Activated CD4-positive, alpha-beta memory T cell treated with anti-CD3 and anti-CD28 coated beads, Interleukin-2, amount 10 ng/mL, durations not matched to agents 7 days and 5 days (primary cell): ENCODE measurements around the gene HACD2. TPM values are rescaled to one million over a fixed set of nuclear protein-coding genes. Genes with fewer than 3 reads are reported as not detected.
A peak's percentile ranks its signal among the peaks of the same experiment; 100 is the strongest.
"Not testable (repeated sequence)": the region's sequence is repeated elsewhere in the genome, so short reads cannot be mapped to it uniquely, and the experiment has no call there.

Experiments
- CTCF ChIA-PET: fragments of 350-600 bp; sonication (Branson Sonifier 250); formaldehyde crosslinking; loops from one replicate; lab custom pipeline; 2021; ENCODE audit warnings: antibody characterized with exemption, inconsistent platforms; lab: Charles Lee
- POLR2A ChIA-PET: fragments of 350-600 bp; sonication (Branson Sonifier 250); formaldehyde crosslinking; loops from one replicate; lab custom pipeline; 2021; ENCODE audit warnings: antibody characterized with exemption; lab: Charles Lee
- DNase-seq: peaks from one replicate; pipeline ENCODE4 v3.0.0-alpha.2; 2020
- H3K27ac Mint-ChIP-seq: one replicate; pipeline ENCODE4 v1.8.0; 2021; ENCODE audit warnings: mild to moderate bottlenecking, mixed read lengths
- H3K27me3 Mint-ChIP-seq: one replicate; pipeline ENCODE4 v1.8.0; 2021; ENCODE audit warnings: mixed read lengths
- H3K36me3 Mint-ChIP-seq: one replicate; pipeline ENCODE4 v1.8.0; 2021; ENCODE audit warnings: low read depth, mixed read lengths
- H3K4me1 Mint-ChIP-seq: one replicate; pipeline ENCODE4 v1.8.0; 2021; ENCODE audit warnings: mixed read lengths
- H3K4me3 Mint-ChIP-seq: one replicate; pipeline ENCODE4 v1.8.0; 2021; ENCODE audit warnings: mild to moderate bottlenecking, mixed read lengths
- H3K9me3 Mint-ChIP-seq: one replicate; pipeline ENCODE4 v1.8.0; 2021; ENCODE audit warnings: mixed read lengths
- total RNA-seq, 2 experiments: library from RNA; stranded (reverse); gene quantifications; one replicate each; pipeline ENCODE4 v1.2.3, GENCODE V29; 2021

The HACD2 gene
- total RNA-seq, 2 experiments from 2014 or later: 21.0 to 23.2 TPM

DNA sequence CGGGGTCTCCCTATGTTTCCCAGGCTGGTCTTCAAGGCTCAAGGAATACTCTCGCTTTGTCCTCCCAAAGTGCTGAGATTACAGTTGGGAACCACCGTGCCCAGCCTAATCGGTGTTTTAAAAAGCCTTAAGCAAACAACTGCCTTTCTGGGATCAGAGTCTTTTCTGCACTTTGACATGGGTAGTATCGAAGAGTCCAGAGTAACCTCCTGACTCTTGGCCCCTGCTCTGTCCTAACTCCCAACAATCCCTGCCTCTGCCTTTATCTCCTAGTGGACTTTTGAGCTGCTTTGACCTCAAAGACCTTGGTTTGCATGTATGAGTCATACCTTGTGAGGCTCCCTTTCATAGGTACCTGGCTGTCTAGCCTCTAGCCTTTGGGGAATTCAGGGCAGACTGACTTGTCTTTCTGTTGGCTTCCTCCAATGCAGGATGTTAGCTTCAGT, 21.0 kb upstream of the HACD2 start:
- POLR2A ChIA-PET: no interaction called here
- Mint-ChIP-seq H3K4me1 (peaks cover 11% of the 10 kb centered on the region), H3K27ac (no peak overlapping the region), H3K4me3 (no peak overlapping the region), H3K9me3 (no peaks in the 10 kb centered on the region), H3K27me3 (no peaks in the 10 kb centered on the region), H3K36me3 (no peaks in the 10 kb centered on the region)
- DNase-seq: no peak
- CTCF ChIA-PET: no interaction called here

DNA sequence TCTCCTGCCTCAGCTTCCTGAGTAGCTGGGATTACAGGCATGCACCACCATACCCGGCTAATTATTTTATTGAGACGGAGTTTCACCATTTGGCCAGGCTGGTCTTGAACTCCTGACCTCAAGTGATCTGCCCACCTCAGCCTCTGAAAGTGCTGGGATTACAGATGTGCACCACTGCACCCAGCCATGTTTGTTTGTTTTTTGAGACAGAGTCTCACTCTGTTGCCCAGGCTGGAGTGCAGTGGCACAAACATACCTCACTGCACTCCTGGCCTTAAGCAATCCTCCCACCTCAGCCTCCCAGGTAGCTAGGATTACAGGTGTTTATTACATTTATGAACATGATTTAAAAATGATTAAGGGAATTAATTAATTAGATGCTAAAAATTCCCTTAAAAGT, 18.3 kb upstream of the HACD2 start:
- POLR2A ChIA-PET, CTCF ChIA-PET: not testable (repeated sequence)

DNA sequence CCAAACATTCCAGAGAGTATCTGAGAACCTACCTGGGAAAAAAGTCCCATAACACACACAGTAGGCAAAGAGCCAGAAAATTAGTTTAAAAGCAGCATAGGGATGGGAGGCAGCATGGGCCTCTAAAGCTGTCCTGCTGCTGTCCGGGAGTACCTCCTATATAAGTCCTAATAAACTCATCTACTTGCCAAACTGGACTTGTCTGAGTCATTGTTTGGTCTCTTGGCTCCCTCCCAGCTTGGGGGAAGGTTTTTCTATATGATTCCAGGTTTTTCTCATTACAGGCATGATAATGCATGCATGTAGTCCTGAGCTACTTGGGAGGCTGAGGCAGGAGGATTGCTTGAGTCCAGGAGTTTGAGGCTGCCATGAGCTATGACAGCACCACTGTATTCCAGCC, 17.5 kb upstream of the HACD2 start:
- CTCF ChIA-PET: no interaction called here

More for the DNA sequence above, 18.3 kb upstream of the HACD2 start:
- H3K9me3 Mint-ChIP-seq, H3K36me3 Mint-ChIP-seq, H3K27ac Mint-ChIP-seq, DNase-seq, H3K27me3 Mint-ChIP-seq, H3K4me1 Mint-ChIP-seq, H3K4me3 Mint-ChIP-seq: not testable (repeated sequence)

GRCh38 chr3:123600863-123601262, 16.0 kb upstream of the HACD2 start:
- DNase-seq, H3K27ac Mint-ChIP-seq, H3K27me3 Mint-ChIP-seq, H3K36me3 Mint-ChIP-seq, H3K9me3 Mint-ChIP-seq, POLR2A ChIA-PET, H3K4me1 Mint-ChIP-seq, H3K4me3 Mint-ChIP-seq: not testable (repeated sequence)
- CTCF ChIA-PET: interaction anchor here (0.9 kb wide), 1 partner anchor 41 kb away, joined by 4 read pairs; no protein-coding TSS in a partner anchor

More for the DNA sequence above, 17.5 kb upstream of the HACD2 start:
- Mint-ChIP-seq H3K36me3 (no peaks in the 10 kb centered on the region), H3K4me1 (peaks cover 10% of the 10 kb centered on the region), H3K27me3 (no peaks in the 10 kb centered on the region), H3K9me3 (no peaks in the 10 kb centered on the region), H3K4me3 (no peak overlapping the region), H3K27ac (no peak overlapping the region)
- no peak for DNase-seq
- POLR2A ChIA-PET: no interaction called here

DNA sequence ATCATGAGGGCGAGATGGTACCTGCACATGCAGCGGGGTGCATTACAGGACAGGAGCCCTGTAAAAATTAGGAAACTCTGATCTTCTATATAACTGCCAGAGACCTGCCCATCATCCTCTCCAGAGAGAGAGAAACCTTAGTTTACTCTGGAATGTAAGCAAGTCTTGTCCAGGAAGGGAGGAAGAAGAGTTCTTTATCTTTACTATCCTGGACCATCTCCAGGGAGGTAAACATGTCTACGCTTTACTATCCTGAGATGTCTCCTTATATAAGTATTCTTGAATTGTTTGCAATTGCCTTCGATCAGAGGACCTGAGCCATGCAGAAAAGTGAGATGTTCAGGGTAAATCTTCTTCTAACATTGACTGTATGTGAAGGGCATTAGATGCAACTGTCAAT, 12.7 kb upstream of the HACD2 start:
- H3K9me3 Mint-ChIP-seq: no peaks in the 10 kb centered on the region
- no peak for DNase-seq
- H3K4me1 Mint-ChIP-seq: no peaks in the 10 kb centered on the region
- CTCF ChIA-PET: no interaction called here
- H3K27ac Mint-ChIP-seq: no peak overlapping the region
- H3K4me3 Mint-ChIP-seq: no peak overlapping the region
- POLR2A ChIA-PET: no interaction called here
- H3K36me3 Mint-ChIP-seq: peaks cover 7% of the 10 kb centered on the region
- no peaks in the 10 kb centered on the region for H3K27me3 Mint-ChIP-seq

DNA sequence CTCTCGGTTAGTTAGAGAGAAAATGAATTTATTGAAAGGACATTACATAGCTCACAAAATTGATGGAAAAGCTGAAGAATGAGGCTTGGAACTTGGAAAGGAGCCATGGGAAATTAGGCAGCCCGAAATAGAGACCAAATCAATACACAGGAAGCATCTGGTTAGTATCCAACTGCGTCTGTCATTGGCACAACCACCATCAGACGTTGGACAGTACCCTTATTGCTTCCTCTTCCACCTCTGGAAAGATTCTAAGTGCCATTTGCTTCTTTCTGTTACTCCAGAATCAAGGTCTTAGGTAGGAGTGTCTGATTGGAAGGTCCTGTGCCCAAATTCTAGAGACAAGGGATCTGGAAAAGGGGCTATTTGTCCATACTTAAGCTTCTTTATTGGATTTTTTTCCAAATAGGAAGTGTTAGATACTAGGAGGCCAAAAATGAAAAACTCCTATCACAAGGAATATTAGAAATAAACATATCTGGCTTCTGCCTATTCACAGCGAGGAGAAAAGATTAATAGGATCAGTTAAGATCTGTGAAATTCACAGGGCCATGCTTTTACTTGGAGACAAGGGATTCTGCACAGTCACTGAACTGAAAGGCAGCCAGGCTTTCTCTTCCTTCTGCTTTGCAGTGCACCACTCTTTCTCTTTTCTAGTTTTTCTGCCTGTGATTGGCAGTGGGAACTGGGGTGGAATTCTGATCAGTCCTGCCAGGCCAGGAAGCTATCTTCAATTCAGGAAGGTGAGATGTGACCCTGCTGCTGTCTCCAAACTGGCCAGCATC, 10.7 kb upstream of the HACD2 start:
- H3K27me3 Mint-ChIP-seq: no peaks in the 10 kb centered on the region
- DNase-seq: no peak
- H3K4me3 Mint-ChIP-seq: no peak overlapping the region
- no peaks in the 10 kb centered on the region for H3K4me1 Mint-ChIP-seq
- peaks cover 19% of the 10 kb centered on the region for H3K36me3 Mint-ChIP-seq
- ChIA-PET POLR2A (interaction anchor here (1.7 kb wide), 2 partner anchors 10 to 11 kb away, joined by 4 to 5 read pairs; partner anchors contain the start of gene HACD2), CTCF (no interaction called here)
- peaks cover 14% of the 10 kb centered on the region for H3K9me3 Mint-ChIP-seq
- H3K27ac Mint-ChIP-seq: no peak overlapping the region

- DNase-seq: no peak
- Mint-ChIP-seq H3K4me1 (no peaks in the 10 kb centered on the region), H3K27me3 (no peaks in the 10 kb centered on the region), H3K4me3 (no peak overlapping the region), H3K36me3 (peaks cover 40% of the 10 kb centered on the region), H3K9me3 (peaks cover 28% of the 10 kb centered on the region), H3K27ac (no peak overlapping the region)
- POLR2A ChIA-PET: no interaction called here
- CTCF ChIA-PET: no interaction called here
Observed at GRCh38 chr3:123593381-123593780, 8.5 kb upstream of the HACD2 start.

GRCh38 chr3:123590685-123591450, 6.0 kb upstream of the HACD2 start:
- Mint-ChIP-seq H3K27ac (no peak overlapping the region), H3K9me3 (peaks cover 32% of the 10 kb centered on the region), H3K4me1 (peaks cover 4% of the 10 kb centered on the region), H3K4me3 (no peak overlapping the region), H3K36me3 (peaks cover 47% of the 10 kb centered on the region), H3K27me3 (no peaks in the 10 kb centered on the region)
- CTCF ChIA-PET: no interaction called here
- POLR2A ChIA-PET: no interaction called here
- no peak for DNase-seq

DNA sequence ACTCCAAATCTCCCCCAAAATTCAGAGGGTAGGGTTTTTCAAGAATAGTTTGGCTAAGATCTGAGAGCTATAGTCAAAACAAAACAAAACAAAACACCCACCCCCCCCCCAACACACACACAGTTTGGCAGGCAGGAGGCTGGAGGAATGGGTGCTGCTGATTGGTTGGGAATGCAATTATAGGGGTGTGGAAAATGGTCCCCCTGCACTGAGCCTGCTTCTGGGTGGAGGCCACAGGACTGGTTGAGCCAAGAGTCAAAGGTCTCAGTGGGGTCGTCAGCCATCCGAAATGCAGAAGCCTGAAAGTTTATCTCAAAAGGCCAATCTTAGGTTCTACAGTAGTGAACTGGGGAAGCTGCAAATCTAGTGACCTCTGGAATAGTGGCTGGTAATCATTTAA, 2.5 kb upstream of the HACD2 start:
- Mint-ChIP-seq H3K4me1 (peaks cover 21% of the 10 kb centered on the region), H3K36me3 (peaks cover 38% of the 10 kb centered on the region), H3K4me3 (no peak overlapping the region), H3K9me3 (peaks cover 32% of the 10 kb centered on the region), H3K27me3 (no peaks in the 10 kb centered on the region), H3K27ac (no peak overlapping the region)
- ChIA-PET POLR2A (no interaction called here), CTCF (interaction anchor here (0.8 to 1.2 kb wide), 2 partner anchors 27 to 55 kb away, joined by 3 read pairs; no protein-coding TSS in a partner anchor)
- no peak for DNase-seq

GRCh38 chr3:123586968-123587367, 2.1 kb upstream of the HACD2 start:
- peaks cover 25% of the 10 kb centered on the region for H3K4me1 Mint-ChIP-seq
- ChIA-PET CTCF (interaction anchor here (0.8 to 1.2 kb wide), 2 partner anchors 26 to 55 kb away, joined by 3 read pairs; no protein-coding TSS in a partner anchor), POLR2A (no interaction called here)
- peaks cover 40% of the 10 kb centered on the region for H3K36me3 Mint-ChIP-seq
- H3K4me3 Mint-ChIP-seq: no peak overlapping the region
- DNase-seq: no peak
- H3K27ac Mint-ChIP-seq: no peak overlapping the region
- peaks cover 30% of the 10 kb centered on the region for H3K9me3 Mint-ChIP-seq
- no peaks in the 10 kb centered on the region for H3K27me3 Mint-ChIP-seq

DNA sequence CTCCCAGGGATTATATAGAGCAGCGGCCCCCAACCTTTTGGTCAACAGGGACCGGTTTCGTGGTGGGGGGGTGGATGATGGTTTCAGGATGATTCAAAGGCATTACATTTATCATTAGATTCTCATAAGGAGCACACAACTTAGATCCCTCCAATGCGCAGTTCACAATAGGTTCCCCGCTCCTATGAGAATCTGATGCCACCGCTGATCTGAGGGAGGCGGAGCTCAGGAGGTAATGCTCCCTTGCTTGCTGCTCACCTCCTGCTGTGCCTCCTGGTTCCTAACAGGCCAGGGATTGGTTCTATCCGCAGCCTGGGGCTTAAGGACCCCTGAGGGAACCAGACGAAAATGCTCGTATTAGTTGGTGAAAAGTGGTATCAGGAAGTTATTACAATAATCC, 1.3 kb upstream of the HACD2 start:
- Mint-ChIP-seq H3K4me3 (no peak overlapping the region), H3K27me3 (no peaks in the 10 kb centered on the region), H3K4me1 (peaks cover 27% of the 10 kb centered on the region), H3K27ac (no peak overlapping the region), H3K9me3 (peaks cover 23% of the 10 kb centered on the region), H3K36me3 (peaks cover 42% of the 10 kb centered on the region)
- POLR2A ChIA-PET: interaction anchor here (3.2 kb wide), 1 partner anchor 10 kb away, joined by 11 read pairs; no protein-coding TSS in a partner anchor
- CTCF ChIA-PET: interaction anchor here (1.2 kb wide), 1 partner anchor 25 kb away, joined by 3 read pairs; no protein-coding TSS in a partner anchor
- peak; percentile 36 for DNase-seq

GRCh38 chr3:123584284-123584987, 417 bp downstream of the HACD2 start:
- H3K36me3 Mint-ChIP-seq: peaks cover 38% of the 10 kb centered on the region
- H3K27ac Mint-ChIP-seq: peak overlapping the region; percentile 65
- DNase-seq: no peak
- ChIA-PET POLR2A (interaction anchor here (0.8 to 3.2 kb wide), 6 partner anchors 8 to 376 kb away, joined by 3 to 11 read pairs (median 4); no protein-coding TSS in a partner anchor), CTCF (interaction anchor here (0.6 to 2.5 kb wide), 4 partner anchors 23 to 980 kb away, joined by 3 to 16 read pairs (median 4); no protein-coding TSS in a partner anchor)
- no peak overlapping the region for H3K4me3 Mint-ChIP-seq
- H3K27me3 Mint-ChIP-seq: no peaks in the 10 kb centered on the region
- peaks cover 27% of the 10 kb centered on the region for H3K4me1 Mint-ChIP-seq
- peaks cover 7% of the 10 kb centered on the region for H3K9me3 Mint-ChIP-seq
